ENCODE measurements around the gene CFAP53.
A peak's percentile ranks its signal among the peaks of the same experiment; 100 is the strongest.
"Not testable (repeated sequence)": the region's sequence is repeated elsewhere in the genome, so short reads cannot be mapped to it uniquely, and the experiment has no call there.

The CFAP53 gene

GRCh38 chr18:50266248-50266704, at the start of gene CFAP53:
Gene CFAP53, minus strand, starts transcription at chr18:50266495. Its CDS starts 91 bp downstream, at chr18:50266404.
- peak; percentile 92 for DNase-seq (ENCODE audit: low spot score)

DNA sequence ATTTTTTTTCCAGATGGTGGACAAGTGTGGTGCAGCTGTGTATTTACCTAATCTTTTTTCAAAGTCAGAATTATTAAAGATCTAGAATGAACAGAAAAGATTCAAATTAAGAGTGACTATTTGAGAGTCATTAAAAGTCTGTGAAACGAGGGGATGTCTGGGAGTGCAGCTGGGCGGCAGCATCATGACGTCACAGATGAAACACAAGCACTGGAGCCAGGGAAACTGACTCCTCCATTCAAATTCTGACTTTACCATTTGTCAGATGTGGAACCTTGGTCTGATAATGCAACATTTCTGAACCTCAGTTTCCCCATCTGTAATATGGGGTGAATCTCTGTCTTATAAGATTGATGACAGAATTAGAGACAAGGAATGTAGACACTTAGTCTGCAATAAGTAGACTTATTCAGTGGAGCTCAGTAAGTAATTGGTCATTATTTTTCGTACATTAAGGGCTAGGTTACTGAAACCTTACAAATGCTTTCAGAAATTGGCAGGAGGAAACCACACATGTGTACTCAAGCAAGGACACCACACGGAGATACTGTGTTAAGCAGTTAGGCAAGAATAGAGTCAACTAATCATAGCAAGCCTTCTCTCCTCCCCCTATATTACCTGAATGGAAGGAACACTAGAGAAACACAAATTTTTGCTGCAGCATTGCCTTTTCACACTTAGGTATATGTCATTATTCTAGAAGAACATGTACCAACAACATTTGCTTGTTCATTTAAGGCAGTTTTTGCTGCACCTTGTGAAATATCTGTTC, 49.0 kb upstream of the CFAP53 start:
- no peak for DNase-seq (ENCODE audit: low spot score)

- DNase-seq (ENCODE audit: low spot score), result no peak
Observed at GRCh38 chr18:50313873-50314460, 47.7 kb upstream of the CFAP53 start.

GRCh38 chr18:50313031-50313607, 46.8 kb upstream of the CFAP53 start:
- no peak for DNase-seq (ENCODE audit: low spot score)

GRCh38 chr18:50312296-50313030, 46.2 kb upstream of the CFAP53 start:
- no peak for DNase-seq (ENCODE audit: low spot score)

GRCh38 chr18:50311650-50312049, 45.4 kb upstream of the CFAP53 start:
- DNase-seq (ENCODE audit: low spot score), result no peak

GRCh38 chr18:50310080-50310479, 43.8 kb upstream of the CFAP53 start:
- no peak for DNase-seq (ENCODE audit: low spot score)

GRCh38 chr18:50308851-50309250, 42.6 kb upstream of the CFAP53 start:
- DNase-seq (ENCODE audit: low spot score), result not testable (repeated sequence)

DNA sequence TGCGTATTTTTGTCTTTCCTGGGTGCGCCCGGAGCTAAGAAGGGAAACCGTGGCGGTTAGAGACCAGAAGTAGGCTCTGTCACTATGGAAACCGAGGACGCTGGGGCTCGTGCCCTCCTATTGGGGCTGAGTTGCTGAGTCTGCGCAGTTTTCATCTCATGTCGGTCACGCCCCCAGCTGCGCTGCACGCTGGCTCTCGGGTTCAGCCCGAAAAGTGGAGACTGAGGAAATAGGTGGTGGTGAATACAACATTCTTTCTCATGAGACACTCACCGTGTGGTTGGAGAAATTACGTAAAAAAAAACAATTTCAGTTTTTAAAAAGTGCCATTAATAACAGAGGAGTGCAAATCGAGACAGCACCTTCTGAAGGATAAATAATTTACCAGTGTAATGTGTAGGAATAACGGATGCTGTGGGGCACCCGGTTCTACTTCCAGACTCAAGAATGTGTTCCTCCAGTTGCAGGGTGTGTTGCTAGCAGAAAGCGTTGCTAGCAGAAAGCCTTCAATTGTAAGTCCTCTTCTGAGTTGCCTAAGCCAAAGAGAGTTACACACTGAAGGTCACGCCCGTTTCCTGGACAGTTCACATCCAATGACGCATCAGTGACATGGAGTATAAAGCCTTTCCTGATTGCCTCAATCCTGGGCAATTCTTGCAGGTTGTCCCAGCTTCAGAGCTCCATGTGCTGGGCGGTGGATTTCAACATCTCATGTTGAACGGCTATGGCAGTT, 41.6 kb upstream of the CFAP53 start:
- DNase-seq (ENCODE audit: low spot score), result peak; percentile 94

DNA sequence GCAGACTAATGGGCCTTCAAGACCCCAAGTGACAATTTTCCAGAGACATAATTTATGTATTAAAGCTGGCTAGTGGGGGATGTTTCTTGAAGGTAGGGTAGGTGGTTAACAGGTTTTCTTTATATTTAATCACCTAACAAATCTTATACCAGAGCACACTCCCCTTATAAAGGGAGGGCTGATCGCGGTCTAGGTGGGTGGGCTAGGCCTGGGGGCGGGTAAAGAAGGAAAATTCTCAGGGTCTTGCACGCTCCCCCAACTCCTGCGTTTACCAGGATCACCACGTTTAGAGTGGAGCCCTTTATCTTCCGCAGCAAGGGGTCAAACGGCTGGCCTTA, 41.1 kb upstream of the CFAP53 start:
- DNase-seq (ENCODE audit: low spot score), result no peak

DNA sequence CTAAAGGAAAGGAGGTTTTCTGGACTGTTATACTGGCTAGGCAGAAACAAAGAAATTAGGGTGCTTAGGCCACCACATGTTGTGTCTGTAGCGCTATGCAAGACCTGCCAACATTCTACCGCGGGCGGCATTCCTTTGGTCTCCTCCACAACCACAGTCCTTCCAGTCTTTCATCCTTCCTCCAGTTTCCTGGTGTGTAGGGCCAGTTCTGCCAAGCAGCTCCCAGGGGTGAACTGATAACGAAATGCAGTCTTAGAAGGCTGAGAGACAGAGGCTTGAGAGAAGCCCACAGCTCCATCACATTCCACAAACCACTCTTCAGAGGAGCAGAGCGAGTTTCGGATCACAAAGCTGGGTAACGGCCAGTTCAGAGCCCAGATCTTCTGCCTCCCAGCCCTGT, 40.6 kb upstream of the CFAP53 start:
- no peak for DNase-seq (ENCODE audit: low spot score)

DNA sequence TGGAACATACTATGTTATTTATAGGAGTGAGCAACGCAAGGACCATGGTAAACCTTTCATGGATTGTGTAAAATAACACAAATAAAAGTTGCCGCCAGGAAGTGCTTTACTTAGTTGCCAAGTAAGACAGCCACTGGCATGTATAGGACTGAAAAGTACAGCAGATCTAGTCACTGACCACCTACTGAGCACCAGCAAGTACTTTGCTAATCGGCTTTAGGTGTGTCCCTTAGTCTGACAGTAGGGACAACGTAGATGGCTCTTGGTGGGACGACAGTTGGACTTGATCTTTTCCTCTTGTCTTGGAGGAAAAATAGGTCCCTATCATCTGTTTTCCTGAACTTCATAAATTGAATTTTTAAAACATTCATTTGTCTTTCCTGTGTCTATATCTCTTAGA, 34.8 kb upstream of the CFAP53 start:
- no peak for DNase-seq (ENCODE audit: low spot score)

DNA sequence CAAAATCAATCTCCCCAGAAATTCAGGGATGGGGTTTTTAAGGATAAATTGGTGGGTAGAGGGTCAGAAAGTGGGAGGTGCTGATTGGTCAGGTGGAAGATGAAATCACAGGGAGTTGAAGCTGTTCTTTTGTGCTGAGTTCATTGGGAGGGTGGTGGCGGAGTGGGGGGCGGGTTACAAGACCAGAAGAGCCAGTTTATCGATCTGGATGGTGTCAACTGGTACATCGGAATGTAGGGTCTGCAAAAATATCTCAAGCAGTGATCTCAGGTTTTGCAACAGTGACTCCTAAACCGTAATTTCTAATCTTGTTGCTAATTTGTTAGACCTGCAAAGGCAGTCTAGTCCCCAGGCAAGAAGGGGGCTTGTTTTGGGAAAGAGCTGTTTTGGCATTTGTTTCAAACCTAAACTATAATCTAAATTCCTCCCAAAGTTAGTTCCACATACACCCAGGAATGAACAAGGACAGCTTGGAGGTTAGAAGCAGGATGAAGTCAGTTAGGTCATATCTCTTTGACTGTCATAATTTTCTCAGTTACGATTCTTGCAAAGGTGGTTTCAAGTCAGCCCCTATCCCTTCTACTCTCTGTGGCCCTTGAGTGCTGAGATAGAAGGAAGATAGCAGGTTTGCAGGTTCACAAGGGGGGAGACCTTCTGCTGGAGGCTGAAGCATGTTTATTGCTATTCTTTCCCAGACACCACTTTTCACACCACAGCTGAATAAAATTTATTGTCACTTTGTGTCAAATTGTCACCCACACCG, 33.5 kb upstream of the CFAP53 start:
- DNase-seq (ENCODE audit: low spot score), result no peak

DNA sequence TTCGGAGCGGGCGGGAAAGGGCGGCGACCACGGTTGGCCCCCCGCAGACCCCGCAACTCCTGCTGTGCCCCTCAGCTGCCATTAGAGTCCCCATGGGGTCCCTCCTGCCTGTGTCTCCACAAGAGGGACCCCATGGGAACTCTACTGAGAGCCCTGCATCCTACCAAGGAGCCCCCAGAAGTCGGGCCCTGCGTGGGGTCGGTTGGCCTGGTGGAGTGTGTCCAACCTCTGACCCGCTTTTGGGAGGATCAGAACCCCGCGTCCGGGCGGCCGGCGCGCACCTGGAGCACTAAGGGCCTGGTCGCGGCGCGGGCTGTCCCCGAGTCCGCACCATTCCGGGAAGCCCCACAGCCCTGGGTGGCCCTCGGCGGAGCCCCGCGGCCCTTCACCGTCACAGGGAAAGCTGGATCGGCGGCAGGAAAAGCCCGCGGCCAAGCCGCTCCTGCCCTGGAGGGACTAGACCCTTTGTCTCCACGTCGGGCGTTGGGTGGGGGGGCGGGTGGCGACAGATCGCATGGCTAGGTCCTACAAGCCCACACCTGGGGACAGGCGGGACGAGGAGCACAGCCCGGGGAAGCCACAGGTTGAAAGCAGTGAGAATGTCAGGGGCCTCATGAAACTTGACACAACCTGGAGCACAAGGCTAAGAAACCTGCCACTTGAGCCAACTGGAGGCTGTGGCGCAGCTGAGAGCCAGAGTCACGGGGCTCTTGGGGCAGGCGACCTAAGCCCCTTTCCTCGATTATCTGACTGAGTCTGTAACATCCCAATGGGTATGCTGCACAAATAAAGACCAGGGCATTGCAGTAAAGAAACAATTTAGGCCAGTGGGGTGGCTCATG, 32.4 kb upstream of the CFAP53 start:
- no peak for DNase-seq (ENCODE audit: low spot score)

DNA sequence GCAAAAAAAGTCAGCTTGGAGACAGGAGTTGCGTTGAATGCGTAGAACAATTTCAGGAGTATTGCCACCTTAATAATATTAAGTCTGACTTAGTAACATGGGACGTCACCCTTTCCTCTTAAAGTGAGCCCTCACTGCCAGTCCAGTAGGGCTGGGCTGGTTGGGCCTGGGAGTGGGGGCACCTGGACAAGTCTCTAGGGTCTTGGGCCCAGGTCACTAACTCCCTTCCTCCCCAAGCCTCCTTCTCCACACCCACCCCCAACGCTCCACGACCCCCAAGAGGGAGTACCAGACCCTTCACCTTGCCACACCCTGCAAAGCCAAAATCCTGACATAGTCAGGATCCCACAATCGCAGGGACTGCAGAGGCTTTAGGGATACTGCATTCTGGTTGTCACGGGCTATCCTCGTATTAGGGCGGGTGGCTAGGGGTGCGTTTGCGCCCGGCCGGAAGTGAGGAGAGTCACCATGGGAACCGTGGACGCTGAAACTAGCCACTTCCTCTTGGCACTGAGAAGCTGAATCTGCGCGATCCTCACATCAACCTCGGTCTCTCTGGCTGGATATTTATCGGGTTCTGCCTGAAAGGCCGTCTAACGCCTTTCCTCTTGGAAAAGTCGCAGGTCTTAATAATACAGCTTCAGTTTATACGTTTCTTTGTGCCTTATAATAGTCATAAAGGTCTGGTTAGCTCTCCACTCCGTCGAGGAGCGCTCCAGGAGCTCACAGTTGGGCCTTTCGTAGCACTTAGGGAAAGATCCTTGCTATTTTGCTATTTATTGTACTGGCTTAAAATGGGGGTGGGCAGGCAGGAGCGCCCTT, 31.5 kb upstream of the CFAP53 start:
- peak; percentile 49 for DNase-seq (ENCODE audit: low spot score)

DNA sequence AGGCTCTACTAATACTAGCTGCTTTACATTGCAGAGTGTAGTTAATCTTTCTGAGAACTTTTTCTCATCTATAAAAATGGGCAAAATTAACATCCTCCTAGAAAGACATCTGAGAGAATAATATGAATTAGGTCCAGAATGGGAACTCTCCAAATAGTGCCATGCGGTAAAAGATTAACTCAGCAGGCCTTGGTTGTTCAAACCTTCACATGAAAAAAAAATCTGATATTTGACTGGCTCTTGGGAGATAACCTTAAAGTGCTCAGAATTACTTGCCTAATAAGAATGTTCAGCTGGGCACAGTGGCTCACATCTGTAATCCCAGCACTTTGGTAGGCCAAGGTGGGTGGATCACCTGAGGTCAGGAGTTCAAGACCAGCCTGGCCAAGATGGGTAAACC, 26.7 kb upstream of the CFAP53 start:
- DNase-seq (ENCODE audit: low spot score), result no peak

GRCh38 chr18:50289108-50289443, 22.8 kb upstream of the CFAP53 start:
- DNase-seq (ENCODE audit: low spot score), result no peak

GRCh38 chr18:50288348-50289107, 22.2 kb upstream of the CFAP53 start:
- not testable (repeated sequence) for DNase-seq (ENCODE audit: low spot score)

Data from COLO829 (cell line).